ENCODE data around the gene MVB12A.

MVB12A gene

GRCh38 chr19:17404621-17405249 is 15.1 kb upstream of the MVB12A start:
- DNase-seq (ENCODE audit: extremely low read depth in 1 of 2, low read depth in 1 of 2), result no peak

GRCh38 chr19:17405250-17406045 is 14.4 kb upstream of the MVB12A start, which contains the start of gene BST2:
Gene BST2 (minus strand): TSS chr19:17405630. CDS start chr19:17405575, 55 bp downstream.
- DNase-seq (ENCODE audit: extremely low read depth in 1 of 2, low read depth in 1 of 2), result no peak

DNA sequence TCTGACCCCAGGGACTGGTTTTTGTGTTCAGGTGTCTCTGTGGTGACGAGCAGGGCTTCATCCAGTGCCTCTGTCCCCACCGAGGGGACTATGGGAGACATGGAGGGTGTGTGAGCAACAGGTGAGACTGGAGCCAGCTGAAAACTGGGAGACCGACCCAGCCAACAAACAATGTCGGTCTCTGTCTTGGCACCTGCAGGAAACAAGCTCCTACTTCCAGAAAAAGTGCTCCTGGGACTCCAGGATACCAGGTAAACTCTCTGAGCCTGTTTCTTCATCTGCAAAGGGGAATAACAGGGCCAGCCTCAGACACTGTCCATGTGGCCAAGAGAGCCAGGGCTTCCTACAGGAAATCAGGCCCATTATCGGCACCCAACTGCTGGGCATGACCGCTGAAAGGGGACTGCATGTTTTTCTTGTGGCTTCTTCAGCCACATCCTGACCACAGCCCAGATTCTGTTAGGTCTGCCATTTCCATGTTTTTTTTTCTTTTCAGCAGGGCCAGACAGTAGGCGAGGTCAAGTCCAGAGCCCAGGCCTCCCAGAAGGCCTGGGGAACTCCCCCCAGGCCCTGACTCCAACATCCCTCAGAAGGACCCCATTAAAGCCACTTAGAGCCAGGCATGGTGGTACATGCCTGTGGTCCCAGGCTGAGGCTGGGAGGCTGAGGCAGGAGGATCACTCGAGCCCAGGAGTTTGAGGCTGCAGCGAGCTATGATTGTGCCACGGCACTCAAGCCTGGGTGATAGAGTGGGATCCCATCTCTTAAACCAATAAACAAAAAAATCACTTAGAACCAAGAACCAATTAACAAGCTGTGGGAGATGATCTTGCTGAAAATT is 13.6 kb upstream of the MVB12A start:
- no peak for DNase-seq (ENCODE audit: extremely low read depth in 1 of 2, low read depth in 1 of 2)

DNA sequence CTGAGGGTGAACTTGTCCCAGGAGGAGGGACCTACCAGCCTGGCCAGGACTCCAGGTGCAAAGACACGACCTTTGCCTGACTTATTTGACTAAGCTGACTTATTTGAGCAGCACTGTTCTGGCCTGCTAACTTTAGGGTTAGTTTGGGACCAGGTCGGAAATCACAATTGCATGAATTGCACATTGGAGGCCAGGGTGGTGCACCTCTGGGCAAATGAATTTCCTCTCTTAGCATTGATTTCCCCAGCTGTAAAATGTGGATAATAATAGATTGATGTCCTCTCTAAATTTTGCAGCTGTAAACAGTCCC is 13.0 kb upstream of the MVB12A start:
- no peak for DNase-seq (ENCODE audit: extremely low read depth in 1 of 2, low read depth in 1 of 2)

DNA sequence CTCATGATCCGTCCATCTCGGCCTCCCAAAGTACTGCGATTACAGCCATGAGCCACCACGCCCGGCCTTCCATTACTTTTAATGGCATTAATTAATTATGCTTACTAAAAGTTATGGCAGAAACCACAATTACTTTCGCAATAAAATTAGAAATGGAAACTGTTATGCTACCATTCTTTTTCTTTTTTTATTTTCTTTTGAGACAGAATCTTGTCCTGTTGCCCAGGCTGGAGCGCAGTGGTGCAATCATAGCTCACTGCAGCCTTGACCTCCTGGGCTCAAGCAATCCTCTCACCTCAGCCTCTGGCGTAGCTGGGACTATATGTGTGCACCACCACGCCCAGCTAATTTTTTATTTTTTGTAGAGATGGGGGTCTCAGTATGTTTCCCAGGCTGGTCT is 9.9 kb upstream of the MVB12A start:
- no peak for DNase-seq (ENCODE audit: extremely low read depth in 1 of 2, low read depth in 1 of 2)

GRCh38 chr19:17411801-17412200 is 8.0 kb upstream of the MVB12A start:
- DNase-seq (ENCODE audit: extremely low read depth in 1 of 2, low read depth in 1 of 2), result no peak

DNA sequence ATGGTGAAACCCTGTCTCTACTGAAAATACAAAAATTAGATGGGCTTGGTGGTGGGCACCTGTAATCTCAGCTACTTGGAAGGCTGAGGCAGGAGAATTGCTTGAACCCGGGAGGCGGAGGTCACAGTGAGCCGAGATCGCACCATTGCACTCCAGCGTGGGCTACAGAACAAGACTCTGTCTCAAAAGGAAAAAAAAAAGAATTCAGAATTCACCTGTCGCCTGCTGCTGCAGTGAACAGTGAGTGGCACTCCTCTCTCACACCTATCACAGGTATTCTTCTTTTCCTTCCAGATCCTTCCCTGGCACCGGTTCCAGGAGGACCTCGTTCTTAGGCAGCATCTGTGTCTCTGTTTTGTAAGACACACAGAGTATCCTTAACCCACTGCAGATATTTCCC is 5.8 kb upstream of the MVB12A start:
- DNase-seq (ENCODE audit: extremely low read depth in 1 of 2, low read depth in 1 of 2), result no peak

GRCh38 chr19:17415121-17415520 is 4.7 kb upstream of the MVB12A start:
- no peak for DNase-seq (ENCODE audit: extremely low read depth in 1 of 2, low read depth in 1 of 2)

GRCh38 chr19:17418710-17419109 is 1.1 kb upstream of the MVB12A start:
- no peak for DNase-seq (ENCODE audit: extremely low read depth in 1 of 2, low read depth in 1 of 2)

DNA sequence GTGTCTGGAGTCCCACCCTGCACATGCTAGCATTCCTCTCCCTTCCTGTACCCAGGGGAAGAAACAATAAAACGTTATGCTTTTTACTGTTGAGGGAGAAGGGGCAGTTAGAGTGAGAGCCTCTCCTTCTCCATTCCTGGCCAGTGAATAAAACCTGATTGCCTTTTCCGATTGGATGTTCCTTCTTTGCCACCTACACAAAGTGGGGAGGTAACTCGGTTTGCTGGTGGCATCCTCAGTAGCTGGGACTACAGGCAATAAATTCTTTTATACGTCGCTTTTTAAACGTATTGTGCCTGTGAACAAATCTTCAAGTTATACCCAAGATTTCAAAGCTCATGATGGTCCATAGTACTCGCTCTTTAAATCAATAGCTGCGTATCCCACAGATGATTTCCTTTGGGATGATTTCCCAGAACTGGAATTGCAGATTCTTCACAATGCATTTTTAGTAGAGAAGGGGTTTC is 660 bp upstream of the MVB12A start:
- no peak for DNase-seq (ENCODE audit: extremely low read depth in 1 of 2, low read depth in 1 of 2)

DNA sequence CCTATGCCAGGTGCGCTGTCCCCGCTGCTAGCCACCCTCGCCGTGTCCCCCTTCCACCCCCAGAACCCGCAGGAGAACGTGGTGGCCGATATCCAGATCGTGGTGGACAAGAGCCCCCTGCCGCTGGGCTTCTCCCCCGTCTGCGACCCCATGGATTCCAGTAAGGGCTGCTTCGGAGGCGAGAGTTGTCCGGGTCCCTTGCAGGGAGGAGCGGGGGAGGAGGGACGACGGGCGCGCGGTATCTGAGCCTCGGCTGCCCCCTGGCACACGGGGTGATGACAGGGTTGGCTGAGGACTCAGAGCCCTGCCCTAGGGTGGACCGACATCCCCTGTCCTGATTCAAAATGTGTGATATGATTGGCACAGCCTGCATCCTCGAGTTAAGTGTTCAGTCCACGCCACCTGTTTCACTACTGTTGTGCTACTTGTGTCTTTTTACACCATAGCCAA is 653 bp downstream of the MVB12A start:
- DNase-seq (ENCODE audit: extremely low read depth in 1 of 2, low read depth in 1 of 2), result no peak

- DNase-seq (ENCODE audit: extremely low read depth in 1 of 2, low read depth in 1 of 2), result no peak
These were observed 2.1 kb downstream of the MVB12A start for GRCh38 chr19:17421942-17422341.

DNA sequence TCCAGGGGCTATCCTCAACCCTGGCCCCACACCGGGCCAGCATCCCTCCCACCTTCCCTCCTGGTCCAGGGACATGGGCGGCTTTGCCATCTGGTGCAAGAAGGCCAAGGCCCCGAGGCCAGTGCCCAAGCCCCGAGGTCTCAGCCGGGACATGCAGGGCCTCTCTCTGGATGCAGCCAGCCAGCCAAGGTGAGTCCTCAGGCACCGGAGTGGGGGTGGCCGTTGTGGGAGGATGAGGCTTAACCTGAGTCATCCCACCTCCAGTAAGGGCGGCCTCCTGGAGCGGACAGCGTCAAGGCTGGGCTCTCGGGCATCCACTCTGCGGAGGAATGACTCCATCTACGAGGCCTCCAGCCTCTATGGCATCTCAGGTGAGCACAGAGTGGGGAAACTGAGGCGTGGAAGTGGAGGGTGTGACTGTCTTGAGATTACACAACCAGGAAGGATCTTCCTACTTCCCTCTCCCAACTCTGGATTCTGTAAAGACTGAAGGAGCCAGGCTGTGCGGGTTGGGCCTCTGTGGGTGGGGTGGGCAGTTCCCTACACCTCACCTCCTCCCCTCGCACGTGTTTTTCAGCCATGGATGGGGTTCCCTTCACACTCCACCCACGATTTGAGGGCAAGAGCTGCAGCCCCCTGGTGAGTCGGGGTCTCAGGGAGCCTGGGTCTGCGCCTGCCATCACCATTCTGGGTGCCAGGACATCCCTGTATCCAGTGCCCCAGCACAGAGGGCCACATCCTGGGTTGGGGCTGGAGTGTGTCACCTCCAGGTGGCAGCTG is 3.8 kb downstream of the MVB12A start:
- no peak for DNase-seq (ENCODE audit: extremely low read depth in 1 of 2, low read depth in 1 of 2)

GRCh38 chr19:17424743-17425365 is 5.0 kb downstream of the MVB12A start:
- no peak for DNase-seq (ENCODE audit: extremely low read depth in 1 of 2, low read depth in 1 of 2)

- no peak for DNase-seq (ENCODE audit: extremely low read depth in 1 of 2, low read depth in 1 of 2)
These were observed 9.8 kb downstream of the MVB12A start for GRCh38 chr19:17429641-17430113.

GRCh38 chr19:17431417-17431816 is 11.6 kb downstream of the MVB12A start:
- no peak for DNase-seq (ENCODE audit: extremely low read depth in 1 of 2, low read depth in 1 of 2)

- no peak for DNase-seq (ENCODE audit: extremely low read depth in 1 of 2, low read depth in 1 of 2)
These were observed 15.4 kb downstream of the MVB12A start for GRCh38 chr19:17435218-17435617.

DNA sequence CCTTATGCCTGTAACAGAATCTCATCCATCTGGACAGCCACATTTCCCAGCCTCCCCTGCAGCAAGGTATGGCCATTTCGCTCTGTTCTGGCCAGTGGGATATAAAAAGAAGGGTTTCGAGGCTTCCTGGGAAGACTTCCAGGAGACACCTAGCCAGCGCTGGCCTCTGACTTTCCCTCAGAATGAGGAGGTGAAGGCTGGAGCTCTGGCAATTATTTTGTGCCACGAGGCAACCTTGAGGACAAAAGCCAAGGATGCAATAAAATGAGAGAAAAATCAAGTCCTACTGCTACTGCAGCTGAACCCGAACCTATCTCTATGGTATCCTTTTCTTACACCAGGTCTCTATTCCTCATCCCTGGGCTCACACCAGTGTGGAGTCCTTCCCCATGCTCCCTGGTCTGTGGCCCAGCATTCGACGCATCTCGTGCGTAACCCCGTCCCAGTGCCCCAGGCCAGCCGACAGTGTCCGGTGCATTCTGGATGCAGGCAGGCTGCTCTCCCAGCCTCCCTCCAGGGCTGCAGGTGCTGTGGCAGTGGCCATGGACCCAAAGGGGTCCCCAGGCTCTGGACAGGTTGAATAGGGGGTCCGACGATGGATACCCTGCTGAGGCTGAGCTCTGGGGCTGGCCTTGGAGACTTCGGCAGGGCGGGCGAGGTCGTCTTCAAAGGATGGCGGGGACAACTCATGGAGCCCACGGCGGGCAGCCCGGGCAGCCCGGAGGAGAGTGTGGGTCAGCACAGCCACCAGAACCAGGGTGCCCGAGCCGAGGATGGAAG is 16.4 kb downstream of the MVB12A start:
- DNase-seq (ENCODE audit: extremely low read depth in 1 of 2, low read depth in 1 of 2), result no peak

DNA sequence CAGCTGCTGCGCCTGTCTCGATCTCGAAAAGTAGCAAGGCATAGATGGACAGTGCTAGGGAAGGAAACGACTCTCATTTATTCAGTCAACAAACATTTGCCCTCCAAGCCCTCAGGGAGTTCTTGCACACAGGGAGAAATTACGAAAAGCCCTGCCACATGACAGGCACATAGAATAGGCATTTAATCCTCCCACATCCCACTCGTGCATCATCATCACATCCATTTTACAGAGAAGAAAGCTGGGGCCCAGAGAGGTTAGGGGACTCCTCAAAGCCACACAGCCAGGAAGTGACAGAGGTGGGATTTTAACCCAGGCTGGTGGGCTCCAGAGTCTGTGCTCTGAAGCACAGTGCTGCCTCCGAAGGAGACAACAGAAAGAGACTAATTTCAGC is 17.0 kb downstream of the MVB12A start:
- no peak for DNase-seq (ENCODE audit: extremely low read depth in 1 of 2, low read depth in 1 of 2)

Data from stimulated activated CD8-positive, alpha-beta memory T cell treated with anti-CD3 and anti-CD28 coated beads, Interleukin-7, amount 100 ng/mL, for 48 hours (primary cell).